Body of pancreas (tissue), 4 donors: ENCODE results near the gene TCEA2. TPM values are rescaled to one million over a fixed set of nuclear protein-coding genes. Genes with fewer than 3 reads are reported as not detected.
A peak's percentile ranks its signal among the peaks of the same experiment; 100 is the strongest.

ENCODE experiments used
- ATAC-seq: fragments of 150-250 bp; one replicate; pipeline ENCODE4 v1.9.1; 2016
- DNase-seq, 4 donors: peaks; one replicate each; pipeline ENCODE4 v3.0.0-alpha.2; 2019
- H3K27ac ChIP-seq, 4 donors: fragments of 200-600 bp; sonication (generic); 1 replicate in 3 of 4; 2 replicates in 1 of 4; pipeline versions ENCODE4 v1.5.1 to v1.6.1; 2016 to 2019; ENCODE audit warnings: mild to moderate bottlenecking in 1 of 4, mixed read lengths in 1 of 4, moderate library complexity in 1 of 4
- H3K27me3 ChIP-seq, 2 donors: fragments of 200-600 bp; sonication (generic); one replicate each; pipeline ENCODE4 v1.6.0; 2016; ENCODE audit warnings: mild to moderate bottlenecking in 1 of 2
- H3K36me3 ChIP-seq, 2 donors: fragments of 200-600 bp; sonication (generic); replicated peaks in 1 of 2; 2 replicates each; pipeline ENCODE4 v1.5.1; 2016; ENCODE audit warnings: low read depth in 2 of 2; ENCODE audit not compliant: insufficient read depth in 1 of 2
- H3K4me1 ChIP-seq: fragments of 200-600 bp; sonication (generic); one replicate; pipeline ENCODE4 v1.6.0; 2016
- H3K4me3 ChIP-seq, 2 donors: fragments of 200-600 bp; sonication (generic); 1 replicate in 1 of 2; 2 replicates in 1 of 2; pipeline ENCODE4 v1.5.1; 2016 to 2019
- H3K9me3 ChIP-seq, 3 donors: fragments of 200-600 bp; sonication (generic); 1 replicate in 2 of 3; 2 replicates in 1 of 3; pipeline ENCODE4 v1.5.1; 2016
- POLR2A ChIP-seq, 3 donors: fragments of 450-650 bp; IDR thresholded peaks; one replicate each; pipeline ENCODE4 v1.6.1; 2016; ENCODE audit warnings: antibody characterized with exemption in 3 of 3, mild to moderate bottlenecking in 2 of 3
- WGBS, 2 donors: methylation state at CpG; one replicate each; pipeline ENCODE4 v1.1.5; 2017; 5-methylcytosine and 5-hydroxymethylcytosine counted together
- intact Hi-C: fragments of 100-400 bp; cut with DNase I; formaldehyde crosslinking; loops from one replicate; pipeline ENCODE4 v1.15.1; 2023
- total RNA-seq, 2 donors: library from RNA; depleted of rRNA; stranded (reverse); fragments of >200 nt; gene quantifications; one replicate each; pipeline ENCODE4 v1.1.0, GENCODE V29; 2016
- TF ChIP-seq, protein P1 (sequence below), 7 experiments: fragments of 450-650 bp in 4 of 7; fragments of 200-600 bp in 3 of 7; sonication (generic) in 3 of 7; IDR thresholded peaks; one replicate each; pipeline ENCODE4 v1.5.1; 2016 to 2019; ENCODE audit warnings: antibody characterized with exemption in 7 of 7

Gene TCEA2
- total RNA-seq, 2 donors from 2014 or later = 16.6 to 17.5 TPM

DNA sequence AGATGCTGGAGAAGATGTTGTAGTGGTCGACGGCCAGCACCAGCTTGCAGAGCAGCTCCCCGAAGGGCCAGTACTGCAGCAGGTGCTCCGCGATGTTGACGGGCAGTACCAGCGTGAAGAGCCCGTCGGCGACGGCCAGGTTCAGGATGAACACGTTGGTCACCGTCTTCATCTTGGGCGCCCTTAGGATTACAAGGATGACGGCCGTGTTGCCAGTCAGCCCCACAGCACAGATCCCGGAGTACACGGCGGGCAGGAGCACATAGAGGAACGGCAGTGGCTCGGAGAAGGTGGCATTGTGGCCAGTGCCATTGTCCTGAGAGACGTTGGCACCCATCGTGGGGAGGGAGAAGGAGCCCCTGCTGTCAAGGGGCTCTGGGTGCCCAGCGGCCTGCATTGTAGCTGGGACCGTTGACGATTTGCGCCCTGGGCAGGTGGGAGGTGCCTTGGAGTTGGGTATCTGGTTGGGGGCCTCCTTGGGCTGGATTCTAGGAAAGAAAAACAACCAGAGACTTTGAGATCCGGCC, 43.5 kb downstream of the TCEA2 start:
- intact Hi-C loops = no loop called here
- peak in 1 of 4 donors; percentile 4 for DNase-seq
- TF ChIP-seq, protein P1, sequence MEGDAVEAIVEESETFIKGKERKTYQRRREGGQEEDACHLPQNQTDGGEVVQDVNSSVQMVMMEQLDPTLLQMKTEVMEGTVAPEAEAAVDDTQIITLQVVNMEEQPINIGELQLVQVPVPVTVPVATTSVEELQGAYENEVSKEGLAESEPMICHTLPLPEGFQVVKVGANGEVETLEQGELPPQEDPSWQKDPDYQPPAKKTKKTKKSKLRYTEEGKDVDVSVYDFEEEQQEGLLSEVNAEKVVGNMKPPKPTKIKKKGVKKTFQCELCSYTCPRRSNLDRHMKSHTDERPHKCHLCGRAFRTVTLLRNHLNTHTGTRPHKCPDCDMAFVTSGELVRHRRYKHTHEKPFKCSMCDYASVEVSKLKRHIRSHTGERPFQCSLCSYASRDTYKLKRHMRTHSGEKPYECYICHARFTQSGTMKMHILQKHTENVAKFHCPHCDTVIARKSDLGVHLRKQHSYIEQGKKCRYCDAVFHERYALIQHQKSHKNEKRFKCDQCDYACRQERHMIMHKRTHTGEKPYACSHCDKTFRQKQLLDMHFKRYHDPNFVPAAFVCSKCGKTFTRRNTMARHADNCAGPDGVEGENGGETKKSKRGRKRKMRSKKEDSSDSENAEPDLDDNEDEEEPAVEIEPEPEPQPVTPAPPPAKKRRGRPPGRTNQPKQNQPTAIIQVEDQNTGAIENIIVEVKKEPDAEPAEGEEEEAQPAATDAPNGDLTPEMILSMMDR (IDR thresholded peaks at IDR 0.05) = no peak
- TF ChIP-seq POLR2A (IDR thresholded peaks at IDR 0.05) = no peak
- Histone ChIP-seq H3K4me3 (no peak overlapping the region), H3K4me1 (peaks cover 12% of the 10 kb centered on the region), H3K27me3 (peaks cover 0 to 4% of the 10 kb centered on the region in 2 donors), H3K27ac (no peak overlapping the region), H3K9me3 (no peaks in the 10 kb centered on the region), H3K36me3 (no peaks in the 10 kb centered on the region)
- 81 to 83% methylated on average over 26 to 27 of the region's 28 CpGs for WGBS, 2 donors
- ATAC-seq = no peak

DNA sequence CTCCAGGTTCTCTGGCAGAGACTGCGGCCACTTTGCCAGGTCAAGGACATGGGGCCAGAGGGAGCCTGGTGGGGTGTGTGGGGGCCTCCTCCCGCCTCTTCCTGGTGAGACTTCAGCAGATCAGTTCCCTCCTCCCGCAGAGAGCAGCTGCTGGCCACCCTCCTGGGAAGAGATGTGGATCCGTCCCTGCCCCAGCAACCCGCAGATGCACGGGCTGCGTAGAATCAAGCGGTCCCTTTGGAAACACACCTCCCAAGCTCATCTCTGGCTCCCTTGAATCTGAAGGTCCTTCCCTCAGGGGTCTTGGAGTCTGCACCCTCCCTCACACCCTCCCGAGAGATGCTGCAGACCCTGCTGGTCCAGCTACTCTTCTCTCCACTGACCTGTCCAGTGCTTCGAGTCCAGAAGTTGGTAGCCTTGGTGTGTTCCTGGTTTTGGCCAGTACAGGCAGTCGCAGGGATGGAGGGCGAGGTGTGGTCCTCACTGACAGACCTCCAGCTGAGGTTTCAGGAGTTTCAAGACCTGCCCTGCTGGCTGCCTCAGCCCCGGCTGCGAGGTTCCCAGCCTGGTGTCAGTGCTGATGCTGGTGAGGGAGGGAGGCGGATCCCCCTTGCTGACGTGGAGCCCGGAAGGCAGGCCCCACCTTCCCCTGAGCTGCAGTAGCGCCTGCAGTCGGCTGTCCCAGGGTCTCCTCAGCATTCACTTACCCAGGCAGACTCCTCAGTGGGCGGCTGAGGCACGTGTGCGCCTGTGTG, 44.2 kb downstream of the TCEA2 start, which contains the start of gene NPBWR2:
TSS of gene NPBWR2 (minus strand) at position 585 of the 755 bp plus-strand sequence. CDS start 734 bp downstream, outside the sequence.
- 59 to 75% methylated on average over 6 to 22 of the region's 22 CpGs for WGBS, 2 donors
- H3K4me1 ChIP-seq = peaks cover 7% of the 10 kb centered on the region
- DNase-seq = peak in 2 of 4 donors; percentile 4 to 9
- H3K9me3 ChIP-seq = no peaks in the 10 kb centered on the region
- no peaks in the 10 kb centered on the region for H3K27me3 ChIP-seq
- no peak within 1 kb of the TSS for H3K27ac ChIP-seq
- ATAC-seq = no peak
- H3K4me3 ChIP-seq = no peak within 1 kb of the TSS
- intact Hi-C loops = no loop called here
- no peak for TF ChIP-seq POLR2A (IDR thresholded peaks at IDR 0.05)
- TF ChIP-seq, protein P1 (IDR thresholded peaks at IDR 0.05) = no peak
- no peaks in the 10 kb centered on the region for H3K36me3 ChIP-seq

DNA sequence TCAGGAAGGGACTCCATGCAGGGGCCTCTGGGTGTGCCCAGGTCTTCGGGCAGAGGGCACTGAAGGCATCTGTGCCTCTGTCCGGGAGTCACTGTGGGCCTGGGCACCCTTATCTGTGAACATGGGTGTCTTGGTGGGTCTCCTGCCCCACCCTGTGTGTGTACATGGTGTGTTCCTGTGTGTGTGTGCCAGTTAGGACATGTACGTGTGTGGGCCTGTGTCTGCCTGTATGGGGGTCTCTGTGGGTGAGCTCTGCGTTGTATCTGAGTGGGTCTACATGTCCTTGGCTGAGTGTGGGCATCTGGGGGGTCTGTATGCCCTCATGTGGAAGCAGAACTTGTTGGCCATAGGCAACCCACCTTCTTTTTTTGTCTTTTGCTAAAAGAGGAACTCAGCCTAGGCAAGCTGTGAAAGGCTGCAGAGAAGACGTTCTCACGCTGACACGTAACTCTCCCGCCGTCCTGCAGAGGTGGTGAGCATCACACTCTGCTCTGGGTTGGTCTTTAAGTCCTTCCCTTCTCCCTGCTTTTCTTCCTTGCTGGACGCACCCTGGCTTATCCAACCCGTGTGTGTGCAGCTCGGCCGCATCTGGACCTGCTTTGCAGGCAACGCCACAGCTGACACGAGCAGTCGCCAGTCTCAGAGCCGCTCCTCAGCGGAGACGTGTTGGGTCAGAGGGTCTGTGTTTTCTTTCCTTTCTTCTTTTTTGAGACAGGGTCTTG, 44.9 kb downstream of the TCEA2 start:
- ATAC-seq (no peak), DNase-seq (no peak)
- H3K9me3 ChIP-seq = no peaks in the 10 kb centered on the region
- TF ChIP-seq, protein P1 (IDR thresholded peaks at IDR 0.05) = no peak
- TF ChIP-seq POLR2A (IDR thresholded peaks at IDR 0.05) = no peak
- no peaks in the 10 kb centered on the region for H3K36me3 ChIP-seq
- no peak overlapping the region for H3K4me3 ChIP-seq
- H3K27ac ChIP-seq = no peak overlapping the region
- WGBS, 2 donors = 62 to 66% methylated on average over 17 to 19 of the region's 19 CpGs
- no peaks in the 10 kb centered on the region for H3K4me1 ChIP-seq
- intact Hi-C loops = no loop called here
- H3K27me3 ChIP-seq = no peaks in the 10 kb centered on the region

DNA sequence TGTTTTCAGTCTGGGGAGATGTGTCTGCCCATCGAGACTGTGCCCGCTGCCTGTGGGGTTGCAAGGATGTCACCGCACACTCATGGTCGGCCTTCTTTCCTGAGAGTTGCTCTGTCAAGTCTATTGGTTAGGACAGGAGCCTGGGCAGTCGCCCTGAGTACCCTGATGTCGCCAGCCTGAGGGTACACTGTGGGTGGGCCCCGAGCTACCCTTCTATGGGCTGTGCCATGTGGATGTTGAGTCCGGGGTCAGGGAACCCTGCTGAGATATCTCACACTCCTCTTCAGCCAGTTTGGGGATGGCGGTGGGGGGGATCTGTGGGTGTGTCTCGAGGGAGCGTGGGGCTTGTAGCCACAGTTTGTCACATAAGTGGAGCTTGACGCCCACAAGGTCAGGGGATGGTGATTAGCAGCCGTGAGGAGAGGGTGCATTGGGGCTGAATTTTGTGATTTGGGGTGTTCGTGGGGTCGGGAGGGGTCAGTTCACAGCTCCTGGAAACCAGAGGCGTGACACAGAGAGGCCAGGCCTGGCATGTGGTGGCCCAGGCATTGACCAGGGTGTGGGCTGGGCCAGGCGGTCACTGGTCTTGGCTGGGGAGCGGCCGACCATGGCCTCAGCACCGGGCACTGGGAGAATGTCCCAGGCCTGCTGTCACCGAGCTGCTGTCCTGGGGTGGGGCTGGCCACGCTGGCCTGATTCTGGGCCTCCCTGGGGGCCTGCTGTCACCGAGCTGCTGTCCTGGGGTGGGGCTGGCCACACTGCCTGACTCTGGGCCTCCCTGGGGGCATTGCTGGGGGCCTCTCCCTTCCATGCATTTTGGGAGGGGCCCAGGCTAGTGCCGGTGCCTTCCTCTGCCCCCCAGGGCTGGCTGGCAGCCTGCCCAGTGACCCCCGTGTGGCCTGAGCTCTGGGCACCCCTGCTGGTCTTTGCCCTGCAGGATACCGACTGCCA, 46.0 kb downstream of the TCEA2 start:
- intact Hi-C loops = no loop called here
- H3K27ac ChIP-seq = no peak overlapping the region
- TF ChIP-seq POLR2A (IDR thresholded peaks at IDR 0.05) = no peak
- TF ChIP-seq, protein P1 (IDR thresholded peaks at IDR 0.05) = no peak
- no peaks in the 10 kb centered on the region for H3K9me3 ChIP-seq
- H3K4me1 ChIP-seq = no peaks in the 10 kb centered on the region
- no peak overlapping the region for H3K4me3 ChIP-seq
- H3K36me3 ChIP-seq = no peaks in the 10 kb centered on the region
- DNase-seq (peak in 2 of 4 donors; percentile 2 to 10), ATAC-seq (no peak)
- 59 to 62% methylated on average over 10 to 26 of the region's 26 CpGs for WGBS, 2 donors
- no peaks in the 10 kb centered on the region for H3K27me3 ChIP-seq
